Fibroblast of peridontal ligament (primary cell): ENCODE results near the gene SSX2.
"Not testable (repeated sequence)": the region's sequence is repeated elsewhere in the genome, so short reads cannot be mapped to it uniquely, and the experiment has no call there.

Experiments used
- DNase-seq: peaks from one replicate; pipeline ENCODE4 v3.0.0-alpha.2; 2010; ENCODE audit errors: extremely low read depth

Gene SSX2

GRCh38 chrX:52707078-52707477, at the start of gene SSX2:
TSS of gene SSX2 (minus strand) at chrX:52707178. CDS start at chrX:52705749, 1,429 bp downstream.
- DNase-seq = not testable (repeated sequence)

- DNase-seq = not testable (repeated sequence)
Measured at GRCh38 chrX:52750952-52751351, 44.0 kb upstream of the SSX2 start, which contains the start of gene SSX2B. TSS of gene SSX2B (plus strand) at chrX:52751252. CDS start at chrX:52752681, 1,429 bp downstream.

GRCh38 chrX:52692034-52692433, 14.9 kb downstream of the SSX2 start:
- not testable (repeated sequence) for DNase-seq

- DNase-seq = not testable (repeated sequence)
Measured at GRCh38 chrX:52662218-52662617, 44.8 kb downstream of the SSX2 start.

GRCh38 chrX:52655475-52655874, 51.5 kb downstream of the SSX2 start:
- DNase-seq = not testable (repeated sequence)

- DNase-seq = not testable (repeated sequence)
Measured at GRCh38 chrX:52654800-52655199, 52.2 kb downstream of the SSX2 start, which contains the start of gene SSX7. TSS of gene SSX7 (minus strand) at chrX:52654900. CDS start at chrX:52653472, 1,428 bp downstream.

GRCh38 chrX:52650676-52651075, 56.3 kb downstream of the SSX2 start:
- DNase-seq = not testable (repeated sequence)

GRCh38 chrX:52648956-52649355, 58.0 kb downstream of the SSX2 start:
- DNase-seq = not testable (repeated sequence)
